Measurements from ENCODE around the gene SPDEF.

Gene SPDEF

GRCh38 chr6:34583461-34583860 lies 27.3 kb upstream of the SPDEF start:
- no peak for DNase-seq

- DNase-seq = no peak
These were observed 25.4 kb upstream of the SPDEF start for GRCh38 chr6:34581561-34581920.

DNA sequence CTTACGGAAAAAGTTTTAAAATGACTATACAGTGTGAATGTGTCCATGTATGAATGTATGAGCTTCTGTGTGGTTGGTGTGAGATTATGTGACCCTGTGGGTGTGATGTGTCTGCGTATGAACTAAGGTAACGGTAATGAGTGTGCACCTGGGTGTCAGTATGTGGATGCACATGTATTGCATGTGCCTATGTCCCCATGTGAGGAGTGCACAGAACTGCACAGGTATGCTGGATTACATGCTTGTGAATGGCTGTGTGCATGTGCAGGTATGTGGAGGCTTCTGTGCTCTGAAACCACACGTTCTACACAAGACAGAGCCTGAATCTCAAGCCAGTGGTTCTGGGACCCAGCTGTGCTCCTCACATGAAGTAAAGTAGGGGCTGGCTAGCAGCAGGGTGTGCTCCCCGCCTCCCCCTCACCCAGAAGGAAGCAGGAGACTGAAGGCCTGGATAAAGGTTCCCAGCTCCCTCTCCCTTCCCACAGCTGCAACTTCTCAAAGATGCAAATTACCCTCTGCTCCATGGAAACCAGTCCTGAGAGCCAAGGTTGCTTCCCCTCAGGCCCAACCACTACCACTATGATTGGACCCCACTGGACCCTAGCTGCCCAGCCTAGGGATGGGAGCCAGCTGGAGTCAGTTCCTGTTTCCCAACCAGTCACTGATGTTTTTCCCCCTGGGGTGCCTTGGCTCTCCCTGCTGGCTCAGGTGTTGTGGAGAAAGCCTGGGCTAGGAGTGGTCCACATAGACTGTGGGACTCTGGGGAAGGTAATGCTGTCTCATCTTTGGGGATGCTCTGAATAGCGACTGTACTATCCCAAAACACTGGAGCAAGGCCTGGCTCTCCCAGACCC lies 24.8 kb upstream of the SPDEF start:
- no peak for DNase-seq

- no peak for DNase-seq
These were observed 22.5 kb upstream of the SPDEF start for GRCh38 chr6:34578445-34579262.

DNA sequence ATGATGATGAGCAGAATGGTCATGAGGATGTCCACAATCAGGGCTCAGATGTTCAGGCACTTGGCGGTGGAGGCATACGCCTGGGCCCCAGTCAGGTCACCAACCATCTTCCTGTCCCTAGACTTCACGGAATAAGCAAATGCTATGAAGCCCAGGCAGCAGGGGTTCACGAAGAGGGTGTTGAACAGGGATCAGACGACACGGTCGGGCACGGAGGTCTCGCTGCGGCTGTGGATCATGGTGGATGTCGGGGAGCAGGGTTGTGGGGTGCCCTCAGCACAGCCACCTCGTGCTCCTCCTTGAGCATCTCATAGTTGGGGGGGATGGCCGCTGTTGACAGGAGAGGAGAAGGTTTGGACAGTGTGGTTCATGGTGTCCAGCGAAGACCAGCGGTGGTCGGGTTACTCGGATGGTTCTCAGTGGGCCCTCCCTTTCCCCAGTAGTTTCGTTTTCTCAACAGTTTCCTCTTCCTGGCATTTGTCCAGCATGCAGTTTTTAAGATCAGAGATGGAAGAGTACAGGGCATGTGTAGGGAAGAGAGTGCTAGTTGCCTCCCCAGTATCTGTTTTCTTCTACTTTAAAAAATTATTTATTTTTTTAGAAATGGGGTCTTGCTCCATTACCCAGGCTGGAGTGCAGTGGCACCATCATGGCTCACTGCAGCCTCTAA lies 20.3 kb upstream of the SPDEF start:
- no peak for DNase-seq

- DNase-seq = no peak
These were observed 19.2 kb upstream of the SPDEF start for GRCh38 chr6:34575326-34575725.

GRCh38 chr6:34574647-34575293 lies 18.6 kb upstream of the SPDEF start:
- DNase-seq = no peak

DNA sequence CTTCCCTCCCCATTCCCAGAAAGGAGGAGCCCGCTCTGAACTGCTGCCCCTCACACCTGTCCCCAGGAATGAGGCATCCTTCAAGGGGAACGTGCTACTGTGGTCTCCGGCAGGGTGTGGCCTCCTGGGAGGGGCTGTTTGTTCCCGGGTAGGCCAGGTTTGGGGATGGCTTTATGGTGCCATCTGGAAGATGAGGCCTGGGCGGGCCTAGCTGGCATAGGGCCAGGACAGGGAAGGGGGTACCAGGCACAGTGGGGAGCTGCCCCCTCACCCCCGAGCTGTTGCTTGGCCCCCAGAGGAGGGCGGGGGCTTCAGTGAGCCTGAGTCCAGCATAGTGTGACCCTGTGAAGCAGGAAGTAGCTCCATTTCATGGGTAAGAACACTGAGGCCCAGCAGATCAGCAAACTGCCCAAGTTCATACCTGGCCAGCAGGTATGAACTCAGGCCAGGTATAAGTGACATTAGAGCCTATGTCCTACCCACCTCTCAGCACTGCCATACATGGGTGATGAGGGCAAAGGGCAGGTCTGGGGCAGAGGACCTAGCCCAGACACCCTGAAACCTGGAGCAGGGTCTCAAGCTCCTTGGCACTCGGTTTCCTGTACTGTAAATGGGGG lies 17.5 kb upstream of the SPDEF start:
- no peak for DNase-seq

GRCh38 chr6:34572585-34572984 lies 16.5 kb upstream of the SPDEF start:
- DNase-seq = no peak

GRCh38 chr6:34572021-34572420 lies 15.9 kb upstream of the SPDEF start:
- no peak for DNase-seq

- DNase-seq = no peak
These were observed 15.3 kb upstream of the SPDEF start for GRCh38 chr6:34571388-34571787.

GRCh38 chr6:34570066-34570833 lies 14.1 kb upstream of the SPDEF start:
- no peak for DNase-seq

DNA sequence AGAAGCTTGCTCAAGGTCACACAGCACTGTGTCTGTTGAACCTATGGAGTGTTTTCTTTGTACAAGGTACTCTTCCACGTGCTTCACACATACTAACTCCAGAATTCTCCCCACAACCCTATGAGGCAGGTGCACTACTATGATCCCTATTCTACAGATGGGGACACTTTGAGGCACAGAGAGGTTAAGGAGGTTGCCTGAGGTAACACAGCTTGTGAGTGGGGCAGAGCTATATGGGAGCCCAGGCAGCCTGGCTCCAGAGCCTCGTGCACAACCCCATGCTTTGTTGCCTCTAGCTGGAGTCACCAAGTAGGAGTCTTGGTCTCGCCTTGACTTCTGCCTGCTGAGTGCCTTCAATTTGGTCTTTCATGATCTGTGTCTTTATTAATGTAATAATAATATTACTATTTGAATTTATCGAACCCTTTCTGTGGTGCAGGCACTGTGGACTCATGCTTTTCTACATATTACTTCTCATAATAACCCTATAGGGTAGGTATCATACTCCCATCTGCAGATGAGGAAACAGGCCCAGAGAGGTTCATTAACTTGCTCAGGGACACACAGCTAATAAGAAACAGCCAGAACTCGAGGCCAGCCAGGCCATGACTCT lies 13.3 kb upstream of the SPDEF start:
- DNase-seq = no peak

DNA sequence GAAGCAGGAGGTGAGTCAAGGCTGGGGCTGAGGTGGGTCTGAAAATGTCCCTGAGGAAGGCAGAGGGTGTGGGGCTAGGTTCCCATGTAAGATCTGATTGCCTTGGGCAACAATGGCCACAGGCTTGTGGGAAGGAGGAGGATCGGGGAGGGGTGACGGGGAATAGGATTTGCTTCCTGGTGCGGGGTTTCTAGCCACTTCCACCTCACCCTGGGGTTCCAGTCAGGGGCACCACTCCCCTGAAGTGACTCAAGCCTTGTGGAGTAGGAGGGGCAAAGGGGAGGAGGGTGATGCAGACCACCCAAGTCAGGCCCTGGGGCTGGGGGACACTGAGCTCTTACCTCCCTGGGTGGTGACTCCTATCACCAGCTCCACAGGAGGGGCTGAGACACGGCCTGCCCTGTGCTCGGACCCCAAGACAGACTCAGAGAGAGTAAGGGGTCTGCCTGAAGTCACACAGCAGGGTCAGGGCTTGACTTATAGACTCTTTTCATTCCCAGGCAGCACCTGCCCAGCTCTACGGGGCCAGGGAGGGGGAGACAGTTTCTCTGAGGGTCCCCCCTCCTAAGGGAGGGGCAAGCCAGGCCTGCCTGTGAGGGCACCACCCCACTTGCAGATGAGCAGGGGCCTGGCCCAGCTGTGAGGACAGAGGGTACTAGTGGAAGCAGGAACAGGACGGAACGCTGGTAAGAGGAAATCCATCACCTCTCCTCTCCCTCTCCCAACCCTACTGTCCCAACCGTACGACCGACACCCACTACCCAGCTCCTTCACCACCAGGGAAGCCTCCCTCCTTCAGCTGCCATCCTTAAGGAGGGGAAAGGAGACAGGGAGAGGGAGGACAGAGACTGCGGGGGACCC lies 12.4 kb upstream of the SPDEF start:
- DNase-seq = no peak

DNA sequence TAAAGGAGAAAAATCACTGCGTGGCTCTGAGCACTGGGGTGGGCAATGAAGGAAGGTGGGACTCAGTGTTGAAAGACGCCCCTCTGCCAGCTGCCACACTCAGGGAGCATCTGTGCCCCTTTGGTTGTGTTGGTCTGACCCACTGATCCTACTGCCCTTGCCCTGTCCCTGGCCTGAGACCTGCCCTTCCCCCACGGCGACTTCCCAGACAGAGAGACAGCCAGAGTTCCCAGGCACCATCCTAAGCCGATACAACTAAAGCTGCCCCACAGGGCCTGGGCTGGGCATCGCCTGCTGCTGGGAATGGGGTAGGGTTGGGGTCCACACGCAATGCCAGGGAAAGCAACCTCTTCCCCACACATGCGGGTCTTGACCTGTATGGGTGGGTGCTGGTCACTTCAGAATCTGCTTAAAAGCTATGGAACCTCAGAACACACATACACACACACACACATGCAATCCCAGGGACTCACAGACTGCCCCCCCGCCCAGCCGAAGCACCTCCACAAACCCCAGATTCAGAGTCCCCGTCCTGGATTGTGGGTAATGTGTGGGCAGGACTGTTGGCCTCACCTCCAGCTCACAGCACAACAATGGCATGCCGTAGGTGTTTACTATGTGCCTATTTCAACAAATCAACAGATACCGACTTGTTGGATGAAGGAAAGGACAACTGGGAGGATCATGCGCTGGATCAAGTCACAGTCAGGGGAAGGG lies 10.9 kb upstream of the SPDEF start:
- no peak for DNase-seq

- DNase-seq = no peak
These were observed 9.6 kb upstream of the SPDEF start for GRCh38 chr6:34565722-34566137.

GRCh38 chr6:34564181-34564580 lies 8.1 kb upstream of the SPDEF start:
- no peak for DNase-seq

DNA sequence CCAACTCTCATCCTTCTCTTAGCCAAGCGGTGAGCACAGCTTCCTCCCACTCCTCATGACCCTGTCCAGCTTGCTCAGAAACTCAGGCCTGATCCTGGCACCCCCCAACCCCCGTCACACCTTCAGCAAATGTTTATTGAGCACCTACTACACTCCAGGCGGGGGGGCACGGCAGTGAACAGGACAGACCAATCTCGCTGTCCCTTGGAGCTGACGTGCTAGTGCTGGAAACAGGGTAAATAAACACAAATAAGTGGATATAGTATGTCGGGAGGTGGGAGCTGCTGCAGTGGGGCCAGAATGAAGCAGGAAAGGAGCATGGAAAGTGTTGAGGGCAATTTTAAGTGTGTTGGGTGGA lies 7.4 kb upstream of the SPDEF start:
- DNase-seq = no peak

- no peak for DNase-seq
These were observed 6.9 kb upstream of the SPDEF start for GRCh38 chr6:34562861-34563512.
